Panc1 (cell line): ENCODE data around the gene ZNF420.

Experiments used
- POLR2AphosphoS5 ChIP-seq: IDR thresholded peaks from 2 replicates; pipeline ENCODE4 v1.6.1; 2012; ENCODE audit warnings: mild to moderate bottlenecking, low read depth, low read length, moderate library complexity
- TCF7L2 ChIP-seq: IDR thresholded peaks from 2 replicates; pipeline ENCODE4 v1.6.1; 2011; ENCODE audit warnings: mild to moderate bottlenecking, low read depth, low read length, inconsistent platforms
- TF ChIP-seq, protein P1 (sequence below), 2 experiments: IDR thresholded peaks; 2 replicates each; pipeline ENCODE4 v1.6.1; 2011 to 2012; ENCODE audit warnings: low read depth in 2 of 2, control low read depth in 1 of 2, low read length in 1 of 2, mild to moderate bottlenecking in 1 of 2, moderate library complexity in 1 of 2; ENCODE audit not compliant: insufficient read depth in 1 of 2
- TF ChIP-seq, protein P2 (sequence below): fragments of 450-650 bp; IDR thresholded peaks from 2 replicates; pipeline ENCODE4 v1.5.1; 2017; ENCODE audit warnings: mild to moderate bottlenecking

DNA sequence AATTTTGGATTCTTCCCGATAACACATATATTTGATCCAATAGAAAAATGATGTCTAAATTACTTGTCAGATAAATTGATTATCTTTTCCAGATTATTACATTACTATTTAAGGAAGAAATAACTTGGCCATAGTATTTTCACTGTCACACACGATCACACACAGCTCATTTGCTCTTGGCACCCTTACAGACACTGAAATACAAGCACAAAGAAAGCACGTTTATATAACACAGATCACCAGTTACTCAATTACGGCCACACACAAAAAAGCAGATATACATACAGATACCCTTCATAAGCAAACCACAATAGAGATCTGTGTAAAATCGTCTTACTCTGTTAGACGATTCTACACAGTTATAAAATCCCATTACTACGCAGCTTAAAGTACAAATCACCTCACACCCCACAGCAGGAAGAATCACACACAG is 716 bp upstream of the ZNF420 start:
- TF ChIP-seq, protein P1, sequence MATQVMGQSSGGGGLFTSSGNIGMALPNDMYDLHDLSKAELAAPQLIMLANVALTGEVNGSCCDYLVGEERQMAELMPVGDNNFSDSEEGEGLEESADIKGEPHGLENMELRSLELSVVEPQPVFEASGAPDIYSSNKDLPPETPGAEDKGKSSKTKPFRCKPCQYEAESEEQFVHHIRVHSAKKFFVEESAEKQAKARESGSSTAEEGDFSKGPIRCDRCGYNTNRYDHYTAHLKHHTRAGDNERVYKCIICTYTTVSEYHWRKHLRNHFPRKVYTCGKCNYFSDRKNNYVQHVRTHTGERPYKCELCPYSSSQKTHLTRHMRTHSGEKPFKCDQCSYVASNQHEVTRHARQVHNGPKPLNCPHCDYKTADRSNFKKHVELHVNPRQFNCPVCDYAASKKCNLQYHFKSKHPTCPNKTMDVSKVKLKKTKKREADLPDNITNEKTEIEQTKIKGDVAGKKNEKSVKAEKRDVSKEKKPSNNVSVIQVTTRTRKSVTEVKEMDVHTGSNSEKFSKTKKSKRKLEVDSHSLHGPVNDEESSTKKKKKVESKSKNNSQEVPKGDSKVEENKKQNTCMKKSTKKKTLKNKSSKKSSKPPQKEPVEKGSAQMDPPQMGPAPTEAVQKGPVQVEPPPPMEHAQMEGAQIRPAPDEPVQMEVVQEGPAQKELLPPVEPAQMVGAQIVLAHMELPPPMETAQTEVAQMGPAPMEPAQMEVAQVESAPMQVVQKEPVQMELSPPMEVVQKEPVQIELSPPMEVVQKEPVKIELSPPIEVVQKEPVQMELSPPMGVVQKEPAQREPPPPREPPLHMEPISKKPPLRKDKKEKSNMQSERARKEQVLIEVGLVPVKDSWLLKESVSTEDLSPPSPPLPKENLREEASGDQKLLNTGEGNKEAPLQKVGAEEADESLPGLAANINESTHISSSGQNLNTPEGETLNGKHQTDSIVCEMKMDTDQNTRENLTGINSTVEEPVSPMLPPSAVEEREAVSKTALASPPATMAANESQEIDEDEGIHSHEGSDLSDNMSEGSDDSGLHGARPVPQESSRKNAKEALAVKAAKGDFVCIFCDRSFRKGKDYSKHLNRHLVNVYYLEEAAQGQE (IDR thresholded peaks at IDR 0.05; ENCODE audit: insufficient read depth in 1 of 2, low read depth in 2 of 2, low read length in 1 of 2) = no peak
- TF ChIP-seq, protein P2, sequence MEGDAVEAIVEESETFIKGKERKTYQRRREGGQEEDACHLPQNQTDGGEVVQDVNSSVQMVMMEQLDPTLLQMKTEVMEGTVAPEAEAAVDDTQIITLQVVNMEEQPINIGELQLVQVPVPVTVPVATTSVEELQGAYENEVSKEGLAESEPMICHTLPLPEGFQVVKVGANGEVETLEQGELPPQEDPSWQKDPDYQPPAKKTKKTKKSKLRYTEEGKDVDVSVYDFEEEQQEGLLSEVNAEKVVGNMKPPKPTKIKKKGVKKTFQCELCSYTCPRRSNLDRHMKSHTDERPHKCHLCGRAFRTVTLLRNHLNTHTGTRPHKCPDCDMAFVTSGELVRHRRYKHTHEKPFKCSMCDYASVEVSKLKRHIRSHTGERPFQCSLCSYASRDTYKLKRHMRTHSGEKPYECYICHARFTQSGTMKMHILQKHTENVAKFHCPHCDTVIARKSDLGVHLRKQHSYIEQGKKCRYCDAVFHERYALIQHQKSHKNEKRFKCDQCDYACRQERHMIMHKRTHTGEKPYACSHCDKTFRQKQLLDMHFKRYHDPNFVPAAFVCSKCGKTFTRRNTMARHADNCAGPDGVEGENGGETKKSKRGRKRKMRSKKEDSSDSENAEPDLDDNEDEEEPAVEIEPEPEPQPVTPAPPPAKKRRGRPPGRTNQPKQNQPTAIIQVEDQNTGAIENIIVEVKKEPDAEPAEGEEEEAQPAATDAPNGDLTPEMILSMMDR = no peak
- TF ChIP-seq TCF7L2 (no peak), POLR2AphosphoS5 (no peak)
